Tibial nerve (tissue), 4 donors: ENCODE measurements around the gene AIFM3. TPM values are rescaled to one million over a fixed set of nuclear protein-coding genes. Genes with fewer than 3 reads are reported as not detected.
A peak's percentile ranks its signal among the peaks of the same experiment; 100 is the strongest.

Source experiments
- DNase-seq, 2 donors: peaks; one replicate each; pipeline ENCODE4 v3.0.0-alpha.2; 2019; ENCODE audit warnings: low spot score in 2 of 2
- H3K27ac ChIP-seq, 4 donors: fragments of 200-600 bp; sonication (generic) in 3 of 4; one replicate each; pipeline ENCODE4 v1.5.1; 2017 to 2019; ENCODE audit warnings: mild to moderate bottlenecking in 1 of 4
- H3K27me3 ChIP-seq, 2 donors: fragments of 200-600 bp; sonication (generic) in 1 of 2; one replicate each; pipeline versions ENCODE4 v1.5.1 to v1.6.0; 2017 to 2019
- H3K36me3 ChIP-seq, 3 donors: fragments of 200-600 bp; sonication (generic); one replicate each; pipeline ENCODE4 v1.5.1; 2018 to 2019
- H3K4me1 ChIP-seq, 4 donors: fragments of 200-600 bp; sonication (generic) in 3 of 4; one replicate each; pipeline ENCODE4 v1.5.1; 2017 to 2019
- H3K4me3 ChIP-seq, 4 donors: fragments of 200-600 bp; sonication (generic) in 3 of 4; one replicate each; pipeline ENCODE4 v1.5.1; 2017 to 2019; ENCODE audit warnings: mild to moderate bottlenecking in 1 of 4, moderate library complexity in 1 of 4
- H3K9me3 ChIP-seq, 4 donors: fragments of 200-600 bp; sonication (generic) in 3 of 4; one replicate each; pipeline ENCODE4 v1.5.1; 2017 to 2019
- EP300 ChIP-seq, 2 donors: sonication (generic); formaldehyde crosslinking; IDR thresholded peaks; one replicate each; pipeline ENCODE4 v1.6.1; 2017; ENCODE audit warnings: antibody characterized with exemption in 2 of 2, mild to moderate bottlenecking in 1 of 2
- POLR2A ChIP-seq, 2 donors: fragments of 450-650 bp; IDR thresholded peaks; one replicate each; pipeline ENCODE4 v1.6.1; 2017; ENCODE audit warnings: antibody characterized with exemption in 2 of 2, mild to moderate bottlenecking in 2 of 2, moderate library complexity in 2 of 2
- WGBS, 2 donors: methylation state at CpG; one replicate each; pipeline ENCODE4 v1.1.5; 2018; 5-methylcytosine and 5-hydroxymethylcytosine counted together
- total RNA-seq, 4 donors: library from RNA; depleted of rRNA; stranded (reverse); fragments of >200 nt; gene quantifications; one replicate each; pipeline ENCODE4 v1.1.0, GENCODE V29; 2016
- TF ChIP-seq, protein P1 (sequence below), 5 experiments: fragments of 200-600 bp in 3 of 5; fragments of 450-650 bp in 2 of 5; sonication (generic) in 3 of 5; IDR thresholded peaks; one replicate each; pipeline ENCODE4 v1.5.1; 2016 to 2019; ENCODE audit warnings: antibody characterized with exemption in 5 of 5, mild to moderate bottlenecking in 3 of 5, moderate library complexity in 2 of 5

The AIFM3 gene
- total RNA-seq, 4 donors from 2014 or later, result 0.59 to 3.1 (median 1.8) TPM

DNA sequence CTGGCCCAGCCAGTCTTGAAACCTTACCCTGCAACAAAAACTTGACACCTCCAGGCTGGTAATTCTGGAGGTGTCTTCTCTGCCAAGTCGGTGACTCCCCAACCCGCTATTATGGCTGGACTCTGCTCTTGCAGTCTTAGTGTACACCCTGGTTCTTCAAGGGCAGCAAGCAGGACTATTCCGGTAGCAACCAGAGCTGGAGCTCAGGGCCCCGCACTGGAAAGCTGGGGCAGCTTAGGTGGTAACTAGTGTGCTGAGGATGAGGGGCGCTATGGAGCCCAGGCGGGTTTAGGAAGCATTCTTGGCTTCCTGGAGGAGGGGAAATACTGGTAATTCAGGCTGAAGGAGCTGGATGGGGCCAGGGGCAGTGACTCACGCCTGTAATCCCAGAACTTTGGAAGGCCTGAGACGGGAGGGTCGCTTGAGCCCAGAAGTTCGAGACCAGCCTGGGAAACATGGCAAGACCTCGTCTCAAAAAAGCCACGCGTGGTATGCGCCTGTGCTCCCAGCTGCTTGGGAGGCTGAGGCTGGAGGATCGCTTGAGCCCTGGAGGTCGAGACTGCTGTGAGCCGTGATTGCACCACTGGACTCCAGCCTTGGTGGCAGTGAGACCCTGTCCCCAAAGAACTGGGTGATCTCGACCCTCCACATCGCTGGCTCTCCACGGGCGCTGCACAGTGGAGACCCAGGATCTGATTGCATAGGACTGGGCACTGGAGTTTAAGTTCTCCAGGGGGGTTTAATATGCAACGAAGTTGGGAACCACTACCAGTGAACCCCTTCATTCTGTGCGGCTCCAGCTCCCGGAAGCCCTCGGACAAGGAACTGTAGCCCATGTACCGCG is 10.6 kb upstream of the AIFM3 start:
- Histone ChIP-seq H3K27me3 (no peaks in the 10 kb centered on the region), H3K27ac (peak overlapping the region in 2 of 4 donors; percentile 60 to 88), H3K4me3 (peak overlapping the region; percentile 39 to 72 (median 64)), H3K9me3 (no peaks in the 10 kb centered on the region), H3K36me3 (peaks cover 0 to 30% (median 0%) of the 10 kb centered on the region in 3 donors), H3K4me1 (peaks cover 0 to 33% (median 17%) of the 10 kb centered on the region in 4 donors)
- WGBS, 2 donors, result 48 to 62% methylated on average over 19 to 27 of the region's 27 CpGs
- DNase-seq, result no peak
- TF ChIP-seq EP300 (IDR thresholded peaks at IDR 0.05), result no peak
- no peak for TF ChIP-seq POLR2A (IDR thresholded peaks at IDR 0.05)
- TF ChIP-seq, protein P1, sequence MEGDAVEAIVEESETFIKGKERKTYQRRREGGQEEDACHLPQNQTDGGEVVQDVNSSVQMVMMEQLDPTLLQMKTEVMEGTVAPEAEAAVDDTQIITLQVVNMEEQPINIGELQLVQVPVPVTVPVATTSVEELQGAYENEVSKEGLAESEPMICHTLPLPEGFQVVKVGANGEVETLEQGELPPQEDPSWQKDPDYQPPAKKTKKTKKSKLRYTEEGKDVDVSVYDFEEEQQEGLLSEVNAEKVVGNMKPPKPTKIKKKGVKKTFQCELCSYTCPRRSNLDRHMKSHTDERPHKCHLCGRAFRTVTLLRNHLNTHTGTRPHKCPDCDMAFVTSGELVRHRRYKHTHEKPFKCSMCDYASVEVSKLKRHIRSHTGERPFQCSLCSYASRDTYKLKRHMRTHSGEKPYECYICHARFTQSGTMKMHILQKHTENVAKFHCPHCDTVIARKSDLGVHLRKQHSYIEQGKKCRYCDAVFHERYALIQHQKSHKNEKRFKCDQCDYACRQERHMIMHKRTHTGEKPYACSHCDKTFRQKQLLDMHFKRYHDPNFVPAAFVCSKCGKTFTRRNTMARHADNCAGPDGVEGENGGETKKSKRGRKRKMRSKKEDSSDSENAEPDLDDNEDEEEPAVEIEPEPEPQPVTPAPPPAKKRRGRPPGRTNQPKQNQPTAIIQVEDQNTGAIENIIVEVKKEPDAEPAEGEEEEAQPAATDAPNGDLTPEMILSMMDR (IDR thresholded peaks at IDR 0.05), result no peak

GRCh38 chr22:20957102-20957682 is 9.9 kb upstream of the AIFM3 start:
- DNase-seq, result no peak
- TF ChIP-seq, protein P1 (IDR thresholded peaks at IDR 0.05), result no peak
- TF ChIP-seq EP300 (IDR thresholded peaks at IDR 0.05), result no peak
- TF ChIP-seq POLR2A (IDR thresholded peaks at IDR 0.05), result no peak

GRCh38 chr22:20957683-20958431 is 9.2 kb upstream of the AIFM3 start:
- Histone ChIP-seq H3K27ac (peak overlapping the region in 2 of 4 donors; percentile 60 to 88), H3K27me3 (no peaks in the 10 kb centered on the region), H3K4me1 (peaks cover 0 to 28% (median 17%) of the 10 kb centered on the region in 4 donors), H3K36me3 (peaks cover 0 to 16% (median 0%) of the 10 kb centered on the region in 3 donors), H3K9me3 (no peaks in the 10 kb centered on the region), H3K4me3 (peak overlapping the region; percentile 39 to 72 (median 64))
- 5% methylated on average over 7 to 14 of the region's 32 CpGs for WGBS, 2 donors
- no peak for DNase-seq
- TF ChIP-seq POLR2A (IDR thresholded peaks at IDR 0.05), result no peak
- TF ChIP-seq, protein P1 (IDR thresholded peaks at IDR 0.05), result no peak
- no peak for TF ChIP-seq EP300 (IDR thresholded peaks at IDR 0.05)

More at GRCh38 chr22:20957102-20957682, 9.9 kb upstream of the AIFM3 start:
- Histone ChIP-seq H3K27ac (peak overlapping the region in 2 of 4 donors; percentile 60 to 88), H3K4me3 (peak overlapping the region; percentile 39 to 72 (median 64)), H3K9me3 (no peaks in the 10 kb centered on the region), H3K4me1 (peaks cover 0 to 33% (median 17%) of the 10 kb centered on the region in 4 donors), H3K27me3 (no peaks in the 10 kb centered on the region), H3K36me3 (peaks cover 0 to 23% (median 0%) of the 10 kb centered on the region in 3 donors)
- 1 to 2% methylated on average over 24 to 52 of the region's 59 CpGs for WGBS, 2 donors

- H3K27me3 ChIP-seq, result peaks cover 0 to 15% of the 10 kb centered on the region in 2 donors
- WGBS, 2 donors, result 95 to 97% methylated on average over 20 of the region's 20 CpGs
- H3K4me1 ChIP-seq, result peaks cover 0 to 29% (median 21%) of the 10 kb centered on the region in 4 donors
- TF ChIP-seq, protein P1 (IDR thresholded peaks at IDR 0.05), result no peak
- TF ChIP-seq EP300 (IDR thresholded peaks at IDR 0.05) (no peak), POLR2A (IDR thresholded peaks at IDR 0.05) (no peak)
- H3K9me3 ChIP-seq, result no peaks in the 10 kb centered on the region
- H3K27ac ChIP-seq, result no peak overlapping the region
- H3K36me3 ChIP-seq, result no peaks in the 10 kb centered on the region
- no peak for DNase-seq
- H3K4me3 ChIP-seq, result no peak overlapping the region
These were observed 7.2 kb upstream of the AIFM3 start for GRCh38 chr22:20959578-20960461.
